Neural crest cell (in vitro differentiated cells): ENCODE measurements around the gene NINJ2. TPM values are rescaled to one million over a fixed set of nuclear protein-coding genes. Genes with fewer than 3 reads are reported as not detected.
A peak's percentile ranks its signal among the peaks of the same experiment; 100 is the strongest.

Source experiments
- DNase-seq: peaks from one replicate; pipeline ENCODE4 v3.0.0; 2021; ENCODE audit warnings: low read depth, mixed read lengths, low spot score
- H3K27ac Mint-ChIP-seq: one replicate; pipeline ENCODE4 v1.8.0; 2021; ENCODE audit warnings: mild to moderate bottlenecking, mixed read lengths; ENCODE audit not compliant: unreplicated experiment
- H3K27me3 Mint-ChIP-seq: 2 replicates; pipeline ENCODE4 v1.8.0; 2021; ENCODE audit warnings: low read depth, mild to moderate bottlenecking, mixed read lengths
- H3K36me3 Mint-ChIP-seq: 2 replicates; pipeline ENCODE4 v1.8.0; 2021; ENCODE audit warnings: low read depth, mild to moderate bottlenecking, mixed read lengths
- H3K4me1 Mint-ChIP-seq: 2 replicates; pipeline ENCODE4 v1.8.0; 2021; ENCODE audit warnings: mixed read lengths
- H3K4me3 Mint-ChIP-seq: one replicate; pipeline ENCODE4 v1.8.0; 2021; ENCODE audit warnings: mild to moderate bottlenecking, mixed read lengths
- H3K9me3 Mint-ChIP-seq: 2 replicates; pipeline ENCODE4 v1.8.0; 2021; ENCODE audit warnings: mixed read lengths
- total RNA-seq: library from RNA; stranded (reverse); gene quantifications from 2 replicates; pipeline ENCODE4 v1.2.1, GENCODE V29; 2021
- TF ChIP-seq, protein P1 (sequence below): fragments of 200-600 bp; sonication (generic); conservative IDR thresholded peaks from 2 replicates; pipeline ENCODE4 v1.5.0; 2021; ENCODE audit warnings: antibody characterized with exemption, mild to moderate bottlenecking

NINJ2 gene
- total RNA-seq, 1 donor from 2014 or later, result 0.42 TPM

DNA sequence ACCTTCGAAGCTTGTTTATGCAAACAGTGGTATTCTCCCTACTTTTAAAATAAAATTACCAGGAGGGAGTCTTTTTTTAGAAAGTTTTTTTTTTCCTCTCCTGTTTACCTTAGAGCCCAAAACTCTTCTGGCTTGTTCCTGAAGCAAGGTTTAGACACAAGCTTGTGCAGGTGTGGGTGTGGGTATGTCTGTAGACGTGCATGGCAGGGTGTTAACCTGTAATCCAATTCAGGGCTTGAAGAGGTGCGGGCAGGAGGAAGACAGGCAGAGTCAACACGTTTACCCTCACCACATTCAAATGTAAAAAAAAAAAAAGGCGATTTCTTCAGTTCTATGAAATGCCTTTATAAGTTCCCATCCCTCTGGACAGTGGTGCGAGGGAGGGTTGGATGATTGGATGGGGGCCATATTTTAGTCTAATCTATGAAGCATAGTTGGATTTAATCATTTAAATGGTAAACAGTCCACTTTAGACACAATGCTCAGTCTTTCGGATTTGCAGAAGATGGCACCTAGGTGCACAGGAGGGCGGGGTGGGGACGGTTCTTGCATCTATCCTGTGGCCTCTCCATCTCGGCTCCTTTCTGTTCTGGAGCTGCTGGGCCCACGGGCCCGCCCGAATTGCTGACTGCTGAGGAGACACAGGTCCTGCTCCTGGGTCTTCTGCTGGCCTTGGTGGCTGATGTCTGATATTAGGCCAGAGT lies 982 bp upstream of the NINJ2 start:
- Mint-ChIP-seq H3K4me3 (no peak overlapping the region), H3K27me3 (no peaks in the 10 kb centered on the region), H3K27ac (no peak overlapping the region), H3K4me1 (peaks cover 12% of the 10 kb centered on the region), H3K9me3 (no peaks in the 10 kb centered on the region), H3K36me3 (no peaks in the 10 kb centered on the region)
- TF ChIP-seq, protein P1, sequence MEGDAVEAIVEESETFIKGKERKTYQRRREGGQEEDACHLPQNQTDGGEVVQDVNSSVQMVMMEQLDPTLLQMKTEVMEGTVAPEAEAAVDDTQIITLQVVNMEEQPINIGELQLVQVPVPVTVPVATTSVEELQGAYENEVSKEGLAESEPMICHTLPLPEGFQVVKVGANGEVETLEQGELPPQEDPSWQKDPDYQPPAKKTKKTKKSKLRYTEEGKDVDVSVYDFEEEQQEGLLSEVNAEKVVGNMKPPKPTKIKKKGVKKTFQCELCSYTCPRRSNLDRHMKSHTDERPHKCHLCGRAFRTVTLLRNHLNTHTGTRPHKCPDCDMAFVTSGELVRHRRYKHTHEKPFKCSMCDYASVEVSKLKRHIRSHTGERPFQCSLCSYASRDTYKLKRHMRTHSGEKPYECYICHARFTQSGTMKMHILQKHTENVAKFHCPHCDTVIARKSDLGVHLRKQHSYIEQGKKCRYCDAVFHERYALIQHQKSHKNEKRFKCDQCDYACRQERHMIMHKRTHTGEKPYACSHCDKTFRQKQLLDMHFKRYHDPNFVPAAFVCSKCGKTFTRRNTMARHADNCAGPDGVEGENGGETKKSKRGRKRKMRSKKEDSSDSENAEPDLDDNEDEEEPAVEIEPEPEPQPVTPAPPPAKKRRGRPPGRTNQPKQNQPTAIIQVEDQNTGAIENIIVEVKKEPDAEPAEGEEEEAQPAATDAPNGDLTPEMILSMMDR, result no peak
- DNase-seq, result no peak

DNA sequence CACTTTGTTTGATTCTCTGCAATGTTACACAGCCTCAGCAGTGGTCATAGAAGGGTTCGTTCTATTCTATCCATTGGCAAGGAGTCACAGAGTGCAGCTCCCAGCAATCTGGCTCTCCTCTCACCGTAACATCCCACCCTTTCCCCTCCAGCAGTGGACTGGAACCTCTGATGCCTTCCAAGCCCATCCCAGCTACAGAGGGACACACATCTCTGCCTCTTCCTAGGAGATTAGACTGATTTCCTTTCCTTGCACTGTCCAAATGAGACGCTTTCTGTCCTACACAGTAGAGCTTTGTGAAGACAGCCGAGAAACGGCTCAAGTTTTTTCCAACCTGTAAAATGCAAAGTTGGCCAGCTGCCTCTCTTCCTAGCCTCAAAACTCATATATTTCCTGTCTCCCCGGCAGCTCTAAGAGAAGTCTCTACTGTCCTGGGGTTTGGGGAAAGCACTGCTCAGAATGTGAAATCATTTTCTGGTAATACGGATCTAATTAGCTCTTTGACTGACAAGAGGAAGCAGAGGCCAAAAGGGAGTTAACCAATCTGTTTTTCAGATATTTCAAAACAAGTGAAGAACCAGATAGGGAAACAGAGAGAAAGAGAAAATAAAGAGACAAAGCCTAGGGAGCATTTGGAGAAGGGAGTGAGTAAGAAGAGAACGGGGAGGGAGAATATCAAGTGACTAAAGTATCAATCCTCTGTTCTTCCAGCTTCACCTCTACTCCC lies 516 bp downstream of the NINJ2 start:
- Mint-ChIP-seq H3K36me3 (no peaks in the 10 kb centered on the region), H3K27me3 (no peaks in the 10 kb centered on the region), H3K4me1 (peaks cover 12% of the 10 kb centered on the region), H3K27ac (peak overlapping the region; percentile 1), H3K9me3 (no peaks in the 10 kb centered on the region), H3K4me3 (no peak overlapping the region)
- no peak for DNase-seq
- TF ChIP-seq, protein P1, result no peak

DNA sequence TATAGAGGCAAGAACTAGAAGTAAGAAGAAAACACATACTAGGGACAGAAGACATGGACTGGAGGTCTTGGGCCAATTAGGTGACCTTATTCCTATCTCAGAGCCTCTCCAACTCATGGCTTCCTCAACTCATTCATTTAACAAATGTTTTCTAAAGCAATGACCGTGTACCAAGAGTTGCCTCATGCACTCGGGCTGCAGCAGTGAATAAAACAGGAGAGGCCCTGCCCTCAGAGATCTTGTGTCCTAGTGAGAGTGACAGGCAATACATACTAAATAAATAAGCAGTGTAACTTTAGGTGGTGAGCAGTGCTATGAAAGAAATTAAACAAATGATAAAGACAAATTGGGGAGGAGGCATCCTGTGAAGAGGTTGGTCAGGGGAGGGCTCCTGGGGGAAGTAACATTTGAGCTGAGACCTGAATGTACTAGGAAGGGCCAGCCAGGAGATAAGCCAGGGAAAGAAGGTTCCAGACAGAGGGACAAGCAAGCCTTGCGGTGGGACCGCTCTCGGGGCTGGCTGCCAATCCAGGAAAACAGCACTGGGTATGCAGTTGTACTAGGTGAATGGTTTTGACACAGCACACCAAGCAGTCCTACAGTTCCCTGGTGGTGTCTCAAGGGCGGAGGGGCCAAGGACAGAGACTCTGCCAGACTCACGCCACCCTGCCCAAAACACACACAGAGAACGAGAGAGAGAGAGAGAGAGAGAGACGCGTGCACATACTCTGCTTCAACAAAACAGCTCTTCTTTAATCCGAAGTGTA lies 1.3 kb downstream of the NINJ2 start:
- Mint-ChIP-seq H3K4me1 (peaks cover 12% of the 10 kb centered on the region), H3K36me3 (no peaks in the 10 kb centered on the region), H3K4me3 (no peak overlapping the region), H3K27me3 (no peaks in the 10 kb centered on the region), H3K9me3 (no peaks in the 10 kb centered on the region), H3K27ac (no peak overlapping the region)
- TF ChIP-seq, protein P1, result no peak
- no peak for DNase-seq

DNA sequence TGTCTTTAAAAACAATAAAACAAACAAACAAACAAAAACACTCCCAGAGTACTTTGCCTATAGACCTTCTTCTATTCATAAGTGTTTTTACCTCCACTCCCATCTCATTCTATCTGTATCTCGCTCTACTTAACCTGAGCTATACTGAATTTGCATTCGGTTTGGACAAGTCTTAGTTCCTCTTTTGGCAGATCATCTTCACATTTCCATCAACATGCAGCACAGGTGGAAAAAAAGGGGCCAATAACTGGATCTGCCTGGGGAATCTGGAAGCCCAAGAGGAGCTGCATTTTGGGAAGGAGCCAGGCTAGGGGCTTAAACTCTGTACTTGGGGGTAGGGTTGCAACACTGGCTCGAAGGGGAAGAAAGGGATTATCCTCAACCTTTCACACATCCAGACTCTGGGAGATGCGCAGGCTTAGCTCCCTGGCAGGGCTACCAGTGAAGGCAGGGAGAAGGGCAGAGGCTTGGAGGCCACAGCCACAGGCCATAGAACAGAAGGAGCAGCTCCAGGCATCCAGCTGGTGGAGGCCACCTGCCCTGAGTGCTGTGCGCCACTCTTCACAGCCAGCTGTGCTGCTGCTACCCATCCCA lies 4.1 kb downstream of the NINJ2 start:
- no peaks in the 10 kb centered on the region for H3K36me3 Mint-ChIP-seq
- peaks cover 12% of the 10 kb centered on the region for H3K4me1 Mint-ChIP-seq
- TF ChIP-seq, protein P1, result no peak
- H3K27me3 Mint-ChIP-seq, result no peaks in the 10 kb centered on the region
- H3K27ac Mint-ChIP-seq, result no peak overlapping the region
- DNase-seq, result no peak
- no peaks in the 10 kb centered on the region for H3K9me3 Mint-ChIP-seq
- H3K4me3 Mint-ChIP-seq, result no peak overlapping the region

DNA sequence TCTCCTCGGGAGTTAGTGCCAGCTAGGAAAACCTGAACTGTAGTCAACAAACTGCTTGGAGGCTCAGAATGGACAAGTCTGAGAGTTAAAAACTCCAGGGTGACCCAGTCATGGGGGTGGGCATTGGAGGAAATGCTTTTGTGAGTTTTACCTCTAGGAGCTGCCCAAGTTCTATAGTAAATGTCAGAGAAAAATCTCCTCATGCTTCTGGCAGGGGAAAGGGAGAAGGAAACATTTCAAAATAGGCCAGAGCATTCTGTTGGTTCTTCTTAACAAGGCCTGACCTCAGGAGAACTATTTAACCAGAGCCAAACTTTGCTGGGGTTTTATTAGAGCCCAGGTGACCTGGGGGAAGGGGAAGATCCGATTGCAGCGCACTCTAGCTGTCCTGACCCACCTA lies 12.3 kb downstream of the NINJ2 start:
- H3K27me3 Mint-ChIP-seq, result no peaks in the 10 kb centered on the region
- TF ChIP-seq, protein P1, result no peak
- H3K4me1 Mint-ChIP-seq, result no peaks in the 10 kb centered on the region
- DNase-seq, result no peak
- no peaks in the 10 kb centered on the region for H3K36me3 Mint-ChIP-seq
- no peak overlapping the region for H3K27ac Mint-ChIP-seq
- no peak overlapping the region for H3K4me3 Mint-ChIP-seq
- H3K9me3 Mint-ChIP-seq, result no peaks in the 10 kb centered on the region
